GM21423 (cell line): Measurements from ENCODE around the gene CYP4F12.

Experiments
- ATAC-seq: cut with Tn5 transposase; IDR thresholded peaks from one replicate; pipeline ENCODE4 v1.9.1; 2021; ENCODE audit warnings: mild to moderate bottlenecking, moderate library complexity; ENCODE audit not compliant: unreplicated experiment

Gene CYP4F12

GRCh38 chr19:15672580-15673175 is at the start of gene CYP4F12:
CYP4F12 (plus strand) TSS chr19:15673087; CDS start chr19:15673530, 443 bp downstream.
- no peak for ATAC-seq

- no peak for ATAC-seq
These were observed 49.1 kb upstream of the CYP4F12 start for GRCh38 chr19:15623711-15624318.

- no peak for ATAC-seq
These were observed 44.5 kb upstream of the CYP4F12 start for GRCh38 chr19:15628236-15629002.

- ATAC-seq: no peak
These were observed 43.6 kb upstream of the CYP4F12 start for GRCh38 chr19:15629003-15629880.

- ATAC-seq: no peak
These were observed 41.1 kb upstream of the CYP4F12 start for GRCh38 chr19:15631817-15632216.

- ATAC-seq: no peak
These were observed 39.6 kb upstream of the CYP4F12 start for GRCh38 chr19:15633082-15633835.

- ATAC-seq: no peak
These were observed 38.8 kb upstream of the CYP4F12 start for GRCh38 chr19:15634105-15634504.

GRCh38 chr19:15635016-15635805 is 37.7 kb upstream of the CYP4F12 start:
- no peak for ATAC-seq

- ATAC-seq: no peak
These were observed 36.9 kb upstream of the CYP4F12 start for GRCh38 chr19:15636026-15636425.

- ATAC-seq: no peak
These were observed 33.3 kb upstream of the CYP4F12 start for GRCh38 chr19:15639596-15639995.

GRCh38 chr19:15640294-15640903 is 32.5 kb upstream of the CYP4F12 start, which contains the start of gene CYP4F3:
CYP4F3 (plus strand) TSS chr19:15640897; CDS start chr19:15641416, 519 bp downstream.
- ATAC-seq: no peak

GRCh38 chr19:15640904-15641597 is 31.8 kb upstream of the CYP4F12 start:
- ATAC-seq: no peak

- ATAC-seq: no peak
These were observed 30.9 kb upstream of the CYP4F12 start for GRCh38 chr19:15641901-15642491.

GRCh38 chr19:15642807-15643206 is 30.1 kb upstream of the CYP4F12 start:
- ATAC-seq: no peak

- ATAC-seq: no peak
These were observed 29.5 kb upstream of the CYP4F12 start for GRCh38 chr19:15643387-15643786.

GRCh38 chr19:15644066-15644741 is 28.7 kb upstream of the CYP4F12 start:
- ATAC-seq: no peak

GRCh38 chr19:15644816-15645215 is 28.1 kb upstream of the CYP4F12 start:
- no peak for ATAC-seq

GRCh38 chr19:15649526-15649925 is 23.4 kb upstream of the CYP4F12 start:
- no peak for ATAC-seq
